Astrocyte (in vitro differentiated cells and primary cell): ENCODE measurements around the gene NR1H3.

Experiments used
- CTCF ChIP-seq: IDR thresholded peaks from 2 replicates; pipeline ENCODE4 v1.5.1; 2011; ENCODE audit warnings: low read depth, mild to moderate bottlenecking, inconsistent platforms, low read length, moderate library complexity; ENCODE audit not compliant: insufficient read depth
- EZH2 ChIP-seq: IDR thresholded peaks from 2 replicates; pipeline ENCODE4 v1.6.1; 2012; ENCODE audit warnings: mild to moderate bottlenecking, low read length, inconsistent platforms; ENCODE audit not compliant: insufficient read depth

- no peak for TF ChIP-seq CTCF
- TF ChIP-seq EZH2: no peak
Measured at GRCh38 chr11:47248304-47248663, 9.5 kb upstream of the NR1H3 start.
